Neural progenitor cell (in vitro differentiated cells): ENCODE data around the gene GNB3.

ENCODE experiments used
- CTCF ChIP-seq: fragments of 200-600 bp; sonication (generic); IDR thresholded peaks from 2 replicates; pipeline ENCODE4 v1.5.1; 2017; ENCODE audit warnings: antibody characterized with exemption, mild to moderate bottlenecking
- EZH2 ChIP-seq: fragments of 200-600 bp; sonication (generic); IDR thresholded peaks from 2 replicates; pipeline ENCODE4 v1.6.1; 2017; ENCODE audit warnings: antibody characterized with exemption, mild to moderate bottlenecking, moderate library complexity

- TF ChIP-seq CTCF (peak; percentile 15), EZH2 (no peak)
Measured at GRCh38 chr12:6843118-6843902, 2.6 kb downstream of the GNB3 start.
